Rectal smooth muscle tissue (tissue), 1 donor: Measurements from ENCODE around the gene SHANK1.

Source experiments
- H3K27ac ChIP-seq: one replicate; pipeline ENCODE4 v1.7.0; 2013; ENCODE audit warnings: low read depth, low read length, inconsistent platforms
- H3K27me3 ChIP-seq: one replicate; pipeline ENCODE4 v1.7.0; 2013; ENCODE audit warnings: low read length; ENCODE audit not compliant: control insufficient read depth, insufficient read depth
- H3K36me3 ChIP-seq: one replicate; pipeline ENCODE4 v1.7.0; 2013; ENCODE audit warnings: low read length; ENCODE audit not compliant: control insufficient read depth, insufficient read depth
- H3K4me1 ChIP-seq: one replicate; pipeline ENCODE4 v1.7.0; 2013; ENCODE audit warnings: low read length; ENCODE audit not compliant: control insufficient read depth, insufficient read depth
- H3K4me3 ChIP-seq: one replicate; pipeline ENCODE4 v1.7.0; 2013; ENCODE audit warnings: low read length
- H3K9ac ChIP-seq: one replicate; pipeline ENCODE4 v1.7.0; 2013; ENCODE audit warnings: low read length

The SHANK1 gene

GRCh38 chr19:50688766-50689165 is 30.8 kb downstream of the SHANK1 start:
- H3K27me3 ChIP-seq = peaks cover 18% of the 10 kb centered on the region
- no peaks in the 10 kb centered on the region for H3K4me1 ChIP-seq
- no peak overlapping the region for H3K27ac ChIP-seq
- no peak overlapping the region for H3K4me3 ChIP-seq
- H3K9ac ChIP-seq = no peak overlapping the region
- H3K36me3 ChIP-seq = no peaks in the 10 kb centered on the region

GRCh38 chr19:50686310-50687032 is 33.1 kb downstream of the SHANK1 start:
- H3K36me3 ChIP-seq = no peaks in the 10 kb centered on the region
- H3K27ac ChIP-seq = no peak overlapping the region
- H3K27me3 ChIP-seq = peaks cover 5% of the 10 kb centered on the region
- no peak overlapping the region for H3K9ac ChIP-seq
- H3K4me1 ChIP-seq = no peaks in the 10 kb centered on the region
- H3K4me3 ChIP-seq = no peak overlapping the region

- Histone ChIP-seq H3K9ac (no peak overlapping the region), H3K4me1 (no peaks in the 10 kb centered on the region), H3K36me3 (no peaks in the 10 kb centered on the region), H3K27ac (no peak overlapping the region), H3K27me3 (no peaks in the 10 kb centered on the region), H3K4me3 (no peak overlapping the region)
These were observed 40.2 kb downstream of the SHANK1 start for GRCh38 chr19:50679177-50680125.

- H3K4me3 ChIP-seq = no peak overlapping the region
- H3K4me1 ChIP-seq = no peaks in the 10 kb centered on the region
- no peak overlapping the region for H3K27ac ChIP-seq
- no peak overlapping the region for H3K9ac ChIP-seq
- H3K36me3 ChIP-seq = no peaks in the 10 kb centered on the region
- no peaks in the 10 kb centered on the region for H3K27me3 ChIP-seq
These were observed 41.3 kb downstream of the SHANK1 start for GRCh38 chr19:50678323-50678722.

- peaks cover 2% of the 10 kb centered on the region for H3K27me3 ChIP-seq
These were observed 42.0 kb downstream of the SHANK1 start for GRCh38 chr19:50677636-50678035.

GRCh38 chr19:50676625-50677197 is 42.9 kb downstream of the SHANK1 start:
- no peaks in the 10 kb centered on the region for H3K4me1 ChIP-seq
- H3K36me3 ChIP-seq = no peaks in the 10 kb centered on the region
- H3K27ac ChIP-seq = no peak overlapping the region
- H3K4me3 ChIP-seq = no peak overlapping the region
- peaks cover 4% of the 10 kb centered on the region for H3K27me3 ChIP-seq
- H3K9ac ChIP-seq = no peak overlapping the region

More at GRCh38 chr19:50677636-50678035, 42.0 kb downstream of the SHANK1 start:
- Histone ChIP-seq H3K36me3 (no peaks in the 10 kb centered on the region), H3K9ac (no peak overlapping the region), H3K27ac (no peak overlapping the region), H3K4me1 (no peaks in the 10 kb centered on the region), H3K4me3 (no peak overlapping the region)

GRCh38 chr19:50673118-50673517 is 46.5 kb downstream of the SHANK1 start:
- peaks cover 13% of the 10 kb centered on the region for H3K27me3 ChIP-seq
- no peaks in the 10 kb centered on the region for H3K36me3 ChIP-seq
- no peak overlapping the region for H3K4me3 ChIP-seq
- no peak overlapping the region for H3K27ac ChIP-seq
- H3K9ac ChIP-seq = no peak overlapping the region
- H3K4me1 ChIP-seq = no peaks in the 10 kb centered on the region

- no peaks in the 10 kb centered on the region for H3K4me1 ChIP-seq
- no peaks in the 10 kb centered on the region for H3K36me3 ChIP-seq
- H3K27me3 ChIP-seq = peaks cover 19% of the 10 kb centered on the region
- H3K4me3 ChIP-seq = no peak overlapping the region
- H3K9ac ChIP-seq = no peak overlapping the region
- no peak overlapping the region for H3K27ac ChIP-seq
These were observed 49.6 kb downstream of the SHANK1 start for GRCh38 chr19:50670102-50670380.

- no peak overlapping the region for H3K4me3 ChIP-seq
- no peaks in the 10 kb centered on the region for H3K36me3 ChIP-seq
- H3K27ac ChIP-seq = no peak overlapping the region
- H3K9ac ChIP-seq = no peak overlapping the region
- H3K27me3 ChIP-seq = peaks cover 19% of the 10 kb centered on the region
- no peaks in the 10 kb centered on the region for H3K4me1 ChIP-seq
These were observed 50.1 kb downstream of the SHANK1 start for GRCh38 chr19:50669302-50670101.

GRCh38 chr19:50668879-50669278 is 50.7 kb downstream of the SHANK1 start:
- Histone ChIP-seq H3K4me3 (no peak overlapping the region), H3K27me3 (peaks cover 19% of the 10 kb centered on the region), H3K27ac (no peak overlapping the region), H3K36me3 (no peaks in the 10 kb centered on the region), H3K9ac (no peak overlapping the region), H3K4me1 (no peaks in the 10 kb centered on the region)

GRCh38 chr19:50668416-50668815 is 51.2 kb downstream of the SHANK1 start:
- H3K27me3 ChIP-seq = peaks cover 19% of the 10 kb centered on the region
- H3K27ac ChIP-seq = no peak overlapping the region
- no peaks in the 10 kb centered on the region for H3K36me3 ChIP-seq
- no peak overlapping the region for H3K4me3 ChIP-seq
- H3K9ac ChIP-seq = no peak overlapping the region
- no peaks in the 10 kb centered on the region for H3K4me1 ChIP-seq

GRCh38 chr19:50667759-50668231 is 51.8 kb downstream of the SHANK1 start:
- H3K27ac ChIP-seq = no peak overlapping the region
- H3K9ac ChIP-seq = no peak overlapping the region
- H3K27me3 ChIP-seq = peaks cover 19% of the 10 kb centered on the region
- H3K4me3 ChIP-seq = no peak overlapping the region
- no peaks in the 10 kb centered on the region for H3K4me1 ChIP-seq
- no peaks in the 10 kb centered on the region for H3K36me3 ChIP-seq
